NCI-H1417 (cell line): ENCODE measurements around the gene ERC2.
A peak's percentile ranks its signal among the peaks of the same experiment; 100 is the strongest.

ENCODE experiments used
- DNase-seq, 3 experiments: peaks; one replicate each; lab custom pipeline; 2025; lab: John Stamatoyannopoulos, UW

Gene ERC2

DNA sequence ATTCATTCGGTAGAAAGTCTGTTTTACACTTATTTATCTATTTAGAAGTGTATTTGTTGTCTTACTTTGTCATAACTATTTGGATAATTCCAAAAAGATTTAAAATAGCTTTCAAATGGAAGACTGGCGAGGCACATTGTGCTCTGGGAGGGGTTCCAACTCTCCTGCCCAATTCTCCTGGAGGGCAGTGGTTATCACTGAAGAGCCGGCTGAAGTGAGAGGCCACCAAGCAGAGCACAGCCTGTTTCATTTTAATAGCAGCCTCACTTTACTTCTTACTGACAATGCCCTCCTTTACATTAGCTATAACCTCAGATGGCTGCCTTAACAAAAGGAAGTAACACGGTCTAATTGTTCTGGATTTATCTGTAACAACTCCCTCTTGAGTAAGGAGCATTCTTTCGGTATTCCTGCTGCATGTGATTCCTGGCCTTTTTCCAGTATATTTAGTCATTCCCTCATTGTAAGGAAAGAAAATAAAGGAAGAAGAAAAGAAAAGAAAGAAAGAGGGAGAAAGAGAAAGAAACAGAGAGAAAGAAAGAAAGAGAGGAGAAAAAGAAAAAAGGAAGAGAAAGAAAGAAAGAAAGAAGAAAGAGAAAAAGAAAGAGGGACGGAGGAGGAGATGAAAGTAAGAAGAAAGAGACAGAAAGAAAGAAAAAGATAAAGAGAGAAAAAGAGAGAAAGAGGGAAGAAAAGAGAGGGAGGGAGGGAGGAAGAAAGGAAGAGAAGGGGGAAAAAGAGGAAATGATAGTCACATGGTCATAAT is 641.4 kb downstream of the ERC2 start:
- DNase-seq = no peak

DNA sequence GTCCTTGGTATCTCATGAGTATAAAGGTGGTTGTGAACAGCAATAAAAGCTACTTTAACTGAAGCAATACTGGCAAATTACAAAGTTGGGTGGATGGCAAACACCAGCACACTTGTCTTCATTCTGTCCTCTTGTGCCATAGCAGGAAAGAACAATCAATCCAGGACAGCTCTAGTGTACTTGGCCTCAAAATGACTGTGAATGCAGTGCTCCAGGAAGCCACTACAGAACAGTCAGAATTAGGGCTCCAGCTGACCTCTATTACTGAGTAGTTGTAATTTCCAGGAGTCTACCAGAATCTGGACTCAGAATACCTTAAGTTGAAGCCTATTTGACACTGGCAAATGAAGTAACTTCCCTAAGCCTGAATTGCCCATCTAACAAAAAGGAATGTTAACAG is 642.2 kb downstream of the ERC2 start:
- no peak for DNase-seq

DNA sequence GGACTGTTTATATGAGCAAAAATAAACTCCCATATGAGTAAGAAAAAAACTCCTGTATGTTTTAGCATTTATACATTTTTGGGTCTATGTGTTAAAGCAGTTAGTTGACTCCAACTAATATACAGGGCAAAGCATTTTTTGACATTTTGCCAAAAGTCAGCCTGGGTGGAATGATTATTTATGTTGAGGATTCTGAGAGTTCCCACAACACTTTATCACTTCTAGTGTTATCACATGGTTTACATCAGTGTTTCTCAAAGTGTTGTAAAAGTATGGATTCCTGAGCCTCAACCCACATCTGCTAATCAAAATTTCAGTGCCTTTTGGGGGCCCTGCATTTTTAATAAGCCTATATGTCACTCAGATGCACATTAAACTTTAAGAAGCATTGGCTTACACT is 643.9 kb downstream of the ERC2 start:
- DNase-seq = no peak

DNA sequence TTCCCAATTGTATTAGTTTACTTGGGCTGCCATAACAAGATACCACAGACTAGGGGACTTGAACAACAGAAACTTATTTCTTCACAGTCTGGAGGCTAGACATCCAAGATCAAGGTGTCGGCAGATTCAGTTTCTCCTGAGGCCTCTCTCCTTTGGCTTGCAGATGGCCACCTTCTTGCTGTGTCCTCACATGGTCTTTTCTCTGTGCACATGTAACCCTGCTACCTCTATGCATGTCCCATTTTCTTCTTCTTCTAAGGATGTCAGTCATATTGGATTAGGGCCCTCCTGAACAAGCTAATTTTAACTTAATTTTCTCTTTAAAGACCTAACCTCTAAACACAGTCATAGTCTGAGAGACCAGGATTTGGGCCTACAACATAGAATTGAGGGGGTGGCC is 644.4 kb downstream of the ERC2 start:
- DNase-seq = no peak

DNA sequence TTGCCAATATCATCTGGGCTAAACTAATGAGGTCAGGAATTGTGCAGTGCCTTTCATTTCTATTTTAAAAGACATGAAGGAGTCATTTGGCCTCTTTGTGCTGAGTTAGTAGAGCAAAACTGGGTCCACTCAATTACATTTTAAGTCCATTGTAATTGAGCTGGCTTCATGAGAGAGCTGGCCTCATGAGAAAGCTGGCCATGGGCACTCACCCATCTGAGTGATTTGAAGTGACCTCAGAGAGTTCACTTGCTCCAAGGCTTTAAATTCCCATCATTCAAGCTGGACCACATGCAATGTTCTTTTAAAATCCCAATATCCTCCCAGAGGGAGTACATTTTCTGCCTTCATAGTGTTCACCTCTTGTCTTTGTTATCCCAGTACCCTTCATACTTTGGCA is 645.3 kb downstream of the ERC2 start:
- no peak for DNase-seq

DNA sequence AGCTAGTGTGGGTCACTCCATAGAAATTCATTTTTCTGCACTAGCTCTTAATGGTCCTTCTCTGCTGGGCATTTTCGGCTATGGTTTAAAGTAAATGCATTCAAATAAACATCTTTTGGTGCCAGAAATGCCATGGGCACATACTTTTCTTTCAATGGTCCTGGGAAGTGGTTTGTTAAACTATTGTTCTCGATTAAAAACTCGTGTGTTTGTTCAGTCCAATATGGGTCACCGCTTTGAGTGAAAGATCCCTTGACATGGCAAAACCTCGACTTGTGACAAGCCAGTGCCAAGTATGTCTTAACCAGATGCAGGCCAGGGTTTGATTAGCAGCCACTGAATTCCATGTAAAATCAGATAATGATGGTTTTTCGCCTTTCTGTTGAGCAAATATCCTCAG is 649.3 kb downstream of the ERC2 start:
- no peak for DNase-seq

DNA sequence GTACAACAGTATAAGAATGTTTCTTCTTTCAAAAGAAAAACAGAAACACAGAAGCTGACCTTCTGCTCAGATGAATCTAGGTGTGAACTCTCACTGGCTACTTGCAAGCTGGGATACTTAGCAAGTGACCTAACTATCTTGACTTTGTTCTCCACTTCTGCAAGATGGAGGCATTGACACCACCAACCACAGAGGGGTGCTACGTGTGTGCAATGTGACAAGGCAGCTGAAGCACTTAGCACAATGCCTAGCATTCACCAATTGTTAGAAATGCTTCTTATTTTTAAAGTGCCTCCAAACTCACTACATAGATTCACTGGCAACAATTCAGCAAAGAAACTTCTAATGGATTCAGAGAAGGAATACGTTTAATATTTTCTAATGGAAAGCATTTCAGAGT is 649.8 kb downstream of the ERC2 start:
- DNase-seq = peak in 1 of 3 experiments; percentile 23

DNA sequence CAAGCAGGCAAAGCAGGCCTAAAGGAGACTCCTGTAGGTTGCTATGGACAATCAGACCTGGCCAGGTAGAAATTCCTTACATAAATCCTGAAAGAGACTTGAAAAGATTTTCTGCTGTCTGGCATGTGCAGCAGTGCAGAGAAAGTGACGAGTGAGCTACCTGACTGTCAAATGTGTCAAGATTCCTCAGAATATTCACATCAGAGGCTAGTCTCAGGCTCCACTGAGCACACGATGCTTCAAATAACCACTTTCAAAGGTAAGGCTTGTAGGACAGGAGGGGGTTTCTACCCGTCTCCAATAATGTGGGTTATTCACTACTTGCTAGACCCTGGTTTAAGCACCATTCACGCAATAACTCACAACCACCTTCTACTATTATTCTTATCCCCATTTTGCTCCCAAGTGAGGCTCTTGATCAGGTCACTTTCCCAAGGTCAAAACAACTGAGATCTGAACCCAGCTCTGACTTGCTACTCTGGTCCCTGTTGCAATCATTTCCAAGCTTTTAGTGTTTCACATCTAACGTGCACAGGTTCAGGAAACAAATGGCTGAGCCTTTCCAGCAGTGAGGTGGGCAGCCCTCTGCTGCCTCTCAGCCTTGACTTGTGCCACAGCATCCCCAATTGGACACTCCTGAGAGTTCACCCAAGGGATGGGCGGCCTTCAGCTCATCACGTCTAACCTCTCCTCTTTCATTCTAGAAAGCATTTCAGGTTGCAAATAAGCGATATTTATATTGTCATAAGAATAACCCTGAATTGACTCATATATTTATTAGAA is 651.3 kb downstream of the ERC2 start:
- no peak for DNase-seq

DNA sequence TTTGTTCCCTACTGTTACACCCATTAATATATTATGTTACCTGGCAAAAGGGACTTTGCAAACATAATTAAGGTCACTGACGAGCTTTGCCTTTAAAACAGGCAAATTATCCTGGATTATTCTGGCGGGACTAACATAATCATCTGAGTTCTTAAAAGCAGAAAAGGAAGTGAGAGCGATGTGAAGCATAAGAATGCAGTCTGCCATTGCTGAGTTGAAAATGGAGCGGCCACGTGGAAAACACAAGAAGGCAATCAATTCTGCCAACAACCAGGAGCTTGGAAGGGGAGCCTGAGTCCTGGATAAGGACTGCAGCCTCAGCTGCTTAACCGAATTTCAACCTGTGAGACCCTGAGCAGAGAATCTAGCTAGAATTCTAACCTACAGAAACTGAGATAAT is 653.0 kb downstream of the ERC2 start:
- DNase-seq = no peak

DNA sequence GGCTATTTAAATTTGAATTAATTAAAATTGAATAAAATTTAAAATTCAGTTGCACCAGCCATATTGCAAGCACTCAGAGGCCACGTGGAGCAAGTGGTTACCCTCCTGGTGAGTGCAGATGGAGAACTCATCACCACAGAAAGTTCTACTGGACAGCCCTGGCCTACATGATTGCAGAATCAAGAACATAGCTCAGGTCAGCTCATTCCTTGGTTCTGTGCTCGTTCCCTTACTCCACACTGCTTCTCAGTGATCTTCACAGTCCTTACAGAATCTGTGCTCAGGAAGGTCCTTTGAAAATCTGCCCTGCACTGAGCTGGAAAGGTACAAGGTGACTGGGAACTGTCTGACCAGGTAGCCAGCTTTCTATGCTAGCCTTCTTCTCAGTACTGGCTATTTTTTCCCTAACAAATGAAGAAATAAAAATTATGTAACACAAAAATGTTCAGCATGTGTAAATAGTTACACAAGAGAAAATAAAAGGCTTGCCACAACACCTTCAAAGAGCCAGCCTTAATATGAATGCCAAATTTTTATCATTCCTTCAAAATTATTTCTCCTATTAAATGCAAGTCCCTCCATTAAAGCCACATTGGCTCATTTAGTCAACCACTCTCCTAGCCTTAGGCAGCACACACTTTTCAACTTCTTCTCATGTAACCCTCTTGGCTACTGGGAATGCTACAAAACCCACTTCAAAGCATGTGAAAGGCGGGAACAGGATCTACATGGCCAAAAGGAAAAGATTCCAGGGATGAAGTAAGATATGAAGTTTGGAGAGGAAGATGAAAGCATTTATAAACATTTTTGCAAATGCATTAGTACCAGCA is 654.8 kb downstream of the ERC2 start:
- DNase-seq = no peak

DNA sequence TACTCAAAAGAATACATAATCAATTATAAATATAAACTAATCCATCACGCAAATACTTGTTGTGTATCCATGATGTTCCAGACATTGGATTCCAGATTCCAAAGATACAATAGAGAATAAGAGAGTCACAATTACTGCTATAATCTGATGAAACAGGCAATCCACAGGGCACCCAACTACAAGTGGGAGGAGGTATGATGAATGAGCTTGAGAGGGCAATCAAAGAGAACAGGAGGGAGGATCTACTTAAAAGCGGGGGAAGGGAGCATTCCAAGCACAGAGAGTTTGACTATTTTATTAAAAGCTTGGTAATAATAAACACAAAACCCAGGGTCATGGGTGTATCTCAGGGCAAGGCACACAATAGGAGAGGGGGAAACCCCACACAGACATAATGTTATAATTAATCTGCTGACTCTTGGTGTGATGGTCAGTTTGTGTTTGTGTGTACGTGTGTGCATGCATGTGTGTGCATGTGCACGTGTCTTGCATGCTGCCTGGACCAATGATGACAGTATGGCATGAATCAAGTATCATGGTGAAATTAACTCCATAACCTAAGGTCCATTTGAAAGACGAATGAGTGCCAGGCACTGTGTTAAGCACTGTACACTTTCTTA is 655.8 kb downstream of the ERC2 start:
- peak in 1 of 3 experiments; percentile 23 for DNase-seq

DNA sequence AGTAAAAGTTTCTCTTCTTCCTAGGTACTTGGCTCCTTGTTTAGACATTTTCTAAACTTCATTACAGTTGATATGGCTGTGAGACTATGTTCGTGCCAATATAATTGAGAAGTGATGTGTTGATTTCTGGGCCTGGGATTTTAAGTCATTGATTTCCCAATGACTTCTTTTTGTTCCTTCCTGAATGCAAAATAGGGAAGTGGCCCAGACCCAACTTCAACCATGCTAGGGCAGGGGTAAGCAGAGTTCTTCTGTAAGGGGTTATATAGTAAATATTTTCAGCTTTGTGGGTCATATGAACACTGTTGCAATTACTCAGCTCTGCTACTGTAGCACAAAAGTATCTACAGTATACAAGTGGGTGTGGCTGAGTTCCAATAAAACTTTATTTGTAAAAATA is 661.1 kb downstream of the ERC2 start:
- no peak for DNase-seq

DNA sequence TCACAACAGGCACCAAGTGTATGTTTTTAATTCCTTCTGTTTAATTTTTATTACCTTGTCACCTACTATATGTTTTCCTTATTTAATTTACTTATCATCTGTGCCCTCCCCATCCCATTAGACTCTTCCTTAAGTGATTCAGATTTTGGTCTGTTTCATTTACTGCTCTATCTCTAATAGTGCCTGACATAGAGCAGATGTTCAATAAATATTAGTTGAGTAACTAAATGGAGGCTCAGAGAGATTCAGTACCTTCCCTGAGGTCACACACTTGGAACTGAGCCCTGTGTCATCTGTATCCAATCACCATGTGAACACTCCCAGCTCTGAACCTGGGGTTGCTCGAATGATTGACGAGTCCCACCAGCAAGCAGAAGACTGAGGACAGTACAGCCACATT is 663.1 kb downstream of the ERC2 start:
- DNase-seq = no peak

DNA sequence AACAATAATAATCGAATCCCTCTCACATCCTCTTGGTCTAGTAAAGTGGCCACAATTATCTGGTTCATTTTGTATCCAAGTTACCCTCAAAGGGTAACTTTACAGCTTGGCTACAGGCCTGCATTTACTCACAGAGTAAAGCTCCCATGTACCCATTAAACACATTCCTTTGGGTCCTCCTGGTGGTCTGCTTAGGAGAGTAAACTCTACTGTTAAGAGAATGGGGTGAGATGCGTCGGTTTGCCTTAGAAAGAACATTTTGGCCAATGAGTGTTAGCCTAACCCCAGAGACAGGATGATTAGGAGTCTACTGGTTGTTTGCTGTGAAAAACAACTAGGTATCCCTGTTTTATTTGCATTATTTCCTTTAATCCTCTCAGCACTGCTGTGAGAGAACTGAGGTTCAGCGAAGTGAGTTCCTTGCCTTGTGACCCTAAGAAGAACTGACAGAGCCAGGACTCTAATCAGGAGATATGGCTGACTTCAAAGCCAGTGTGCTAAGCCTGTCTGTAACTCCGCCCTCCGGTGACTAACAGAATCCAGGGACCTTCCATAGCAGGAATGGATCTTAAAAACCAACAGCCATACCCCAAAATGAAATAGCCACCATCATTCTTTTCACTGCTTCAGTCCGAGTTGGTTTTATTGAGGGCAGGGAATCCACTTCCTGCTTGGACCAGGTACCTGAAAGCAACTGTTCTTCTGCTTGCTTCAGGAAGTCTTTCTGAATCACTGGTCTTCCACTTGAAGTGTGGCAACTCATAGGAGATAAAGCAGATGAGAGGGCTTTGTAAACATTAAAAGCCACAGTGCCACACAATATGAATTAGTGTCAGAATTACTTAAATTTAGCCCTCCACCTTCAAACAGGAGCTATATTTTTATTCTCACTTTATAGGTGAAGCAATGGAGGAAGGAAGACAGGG is 663.8 kb downstream of the ERC2 start:
- no peak for DNase-seq

DNA sequence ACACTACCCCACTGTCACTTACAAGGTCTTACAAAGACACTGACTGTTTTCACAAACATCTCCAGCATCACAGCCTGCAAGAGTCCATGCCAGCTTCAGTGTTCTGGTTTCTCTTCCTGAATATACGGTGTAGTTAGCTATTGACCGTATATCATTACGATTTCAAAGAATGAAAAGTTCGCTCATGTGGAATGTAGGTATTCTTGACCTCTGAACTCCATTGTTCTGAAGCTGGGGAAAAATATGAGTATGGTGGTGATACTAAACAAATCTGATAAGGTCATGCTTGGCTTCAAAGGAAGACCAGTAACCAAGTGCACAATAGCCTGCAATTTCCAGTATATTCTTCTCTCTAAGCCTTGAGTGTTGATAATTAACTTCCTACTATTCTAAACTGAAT is 665.5 kb downstream of the ERC2 start:
- peak in 1 of 3 experiments; percentile 2 for DNase-seq

DNA sequence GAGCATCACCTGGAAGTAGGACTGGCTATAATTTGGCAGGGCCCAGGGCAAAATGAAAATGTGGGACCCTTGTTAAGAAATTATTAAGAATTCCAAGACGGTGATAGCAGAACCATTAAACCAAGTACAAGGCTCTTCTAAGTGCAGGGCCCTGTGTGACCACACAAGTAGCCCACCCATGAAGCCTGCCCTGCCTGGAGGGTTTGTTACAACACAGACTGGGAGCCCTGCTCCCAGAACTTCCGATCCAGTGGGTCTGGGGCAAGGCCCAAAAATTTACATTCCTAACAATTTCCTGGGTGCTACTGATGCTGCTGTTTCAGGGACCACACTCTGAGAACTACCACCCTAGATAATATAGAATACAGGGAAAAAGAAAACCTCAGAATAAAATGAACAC is 666.6 kb downstream of the ERC2 start:
- no peak for DNase-seq

DNA sequence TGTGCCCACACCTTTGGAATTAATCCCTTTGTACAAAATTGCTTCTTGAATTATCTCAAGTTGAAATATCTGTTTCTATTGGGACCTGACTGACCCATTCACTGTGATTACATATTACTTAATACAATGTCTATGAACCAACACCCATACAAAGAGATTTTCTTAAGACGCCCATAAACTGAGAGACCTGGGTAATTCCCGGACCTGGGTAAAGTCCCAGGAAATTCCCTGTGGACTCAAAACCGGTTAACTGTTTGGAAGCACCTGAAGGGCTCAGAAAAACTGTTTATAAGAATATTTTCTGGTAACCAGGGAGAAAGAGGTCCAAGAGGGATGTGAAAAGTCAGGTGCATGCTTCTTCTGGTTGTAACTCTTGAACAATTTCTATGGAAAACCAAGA is 667.2 kb downstream of the ERC2 start:
- DNase-seq = no peak

DNA sequence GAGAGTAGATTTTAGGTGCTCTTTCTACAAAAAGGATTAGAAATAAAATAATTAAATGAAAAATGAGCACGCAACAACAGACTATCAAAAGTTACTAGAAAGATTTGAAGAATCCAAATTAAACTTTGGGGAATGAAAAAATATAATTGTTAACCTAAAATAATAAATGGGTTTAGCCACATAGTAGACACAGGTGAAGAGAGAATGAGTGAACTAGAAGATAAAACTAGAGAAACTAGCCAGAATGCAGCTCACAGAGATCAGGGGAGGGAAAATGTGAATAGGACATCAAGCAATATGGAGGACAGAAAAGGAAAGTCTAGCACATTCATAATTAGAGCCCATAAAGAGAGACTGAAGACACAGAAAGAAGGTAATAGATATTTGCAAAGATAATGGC is 670.5 kb downstream of the ERC2 start:
- DNase-seq = no peak

DNA sequence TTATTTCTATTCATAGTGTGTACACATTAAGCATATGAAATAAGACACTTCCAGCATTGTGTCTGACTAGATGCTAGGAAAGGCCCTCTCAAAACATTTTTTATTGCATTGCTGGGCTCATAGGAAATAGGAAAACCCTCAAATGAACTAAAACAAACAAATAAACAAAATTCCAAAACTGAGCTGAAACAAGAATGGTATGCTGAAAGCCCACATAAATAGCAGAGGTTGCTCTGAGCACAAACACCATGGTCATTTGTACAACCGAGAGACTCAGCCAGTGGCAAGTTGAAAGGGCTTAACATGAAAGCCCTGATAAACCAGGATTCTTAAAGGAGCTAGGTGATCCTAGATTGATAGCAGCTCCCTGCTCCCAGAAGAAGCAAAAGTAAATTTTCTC is 671.2 kb downstream of the ERC2 start:
- DNase-seq = no peak

DNA sequence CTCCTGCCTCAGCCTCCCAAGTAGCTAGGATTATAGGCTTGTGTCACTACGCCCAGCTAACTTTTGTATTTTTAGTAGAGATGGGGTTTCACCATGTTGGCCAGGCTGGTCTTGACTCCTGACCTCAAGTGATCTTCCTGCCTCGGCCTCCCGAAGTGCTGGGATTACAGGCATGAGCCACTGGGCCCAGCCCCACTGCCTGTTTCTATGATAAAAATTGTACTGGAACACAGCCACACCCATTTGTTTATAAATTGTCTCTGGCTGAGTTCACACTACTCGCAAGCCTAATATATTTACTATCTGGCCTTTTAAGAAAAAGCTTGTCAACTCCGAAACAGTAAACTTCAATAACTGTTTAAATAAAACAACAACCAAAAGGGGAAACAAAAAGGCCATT is 671.7 kb downstream of the ERC2 start:
- no peak for DNase-seq

DNA sequence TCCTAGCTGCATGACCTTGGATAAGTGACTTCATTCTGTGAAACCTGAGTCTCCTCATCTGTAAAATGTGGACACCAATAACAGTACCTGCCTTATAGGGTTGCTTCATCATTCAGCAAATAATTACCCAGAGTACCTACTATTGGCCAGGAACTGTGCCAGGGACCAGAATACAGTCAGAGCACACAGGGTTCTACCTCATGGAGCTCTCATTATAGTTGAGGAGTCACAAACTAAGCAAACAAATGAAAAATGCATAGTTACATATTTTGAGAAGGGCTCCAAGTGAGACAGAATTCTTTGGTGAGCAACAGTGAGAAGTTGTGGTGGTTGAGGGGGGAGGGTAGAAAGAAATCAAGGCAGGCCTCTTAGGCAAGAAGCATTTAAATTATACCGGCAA is 672.5 kb downstream of the ERC2 start:
- no peak for DNase-seq
